ENCODE data around the gene SLC25A29.
A peak's percentile ranks its signal among the peaks of the same experiment; 100 is the strongest.

Gene SLC25A29

GRCh38 chr14:100278702-100279101 is 27.5 kb downstream of the SLC25A29 start:
- no peak for DNase-seq

- no peak for DNase-seq
Observed at GRCh38 chr14:100275214-100275613, 31.0 kb downstream of the SLC25A29 start.

DNA sequence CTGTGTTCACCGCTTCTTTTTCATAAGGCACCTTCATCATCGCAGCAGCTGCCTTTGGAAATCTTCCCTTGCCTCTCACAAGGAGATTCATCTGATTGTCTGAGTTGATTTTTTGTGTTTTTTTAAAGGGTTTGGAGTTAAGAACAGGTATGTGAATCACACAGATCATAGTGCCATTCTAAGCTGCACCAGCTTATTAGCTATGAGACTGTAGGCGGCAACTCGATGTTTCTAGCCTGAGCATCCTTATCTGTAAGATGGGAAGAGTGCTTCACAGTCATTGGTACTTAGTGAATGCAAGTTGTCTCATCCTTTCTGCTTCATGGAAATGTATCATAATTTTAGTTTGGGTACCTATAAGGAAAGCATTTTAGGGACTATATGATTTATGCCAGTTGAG is 32.0 kb downstream of the SLC25A29 start:
- no peak for DNase-seq

- DNase-seq = no peak
Observed at GRCh38 chr14:100271247-100271939, 34.9 kb downstream of the SLC25A29 start.

- no peak for DNase-seq
Observed at GRCh38 chr14:100268591-100269207, 37.5 kb downstream of the SLC25A29 start.

DNA sequence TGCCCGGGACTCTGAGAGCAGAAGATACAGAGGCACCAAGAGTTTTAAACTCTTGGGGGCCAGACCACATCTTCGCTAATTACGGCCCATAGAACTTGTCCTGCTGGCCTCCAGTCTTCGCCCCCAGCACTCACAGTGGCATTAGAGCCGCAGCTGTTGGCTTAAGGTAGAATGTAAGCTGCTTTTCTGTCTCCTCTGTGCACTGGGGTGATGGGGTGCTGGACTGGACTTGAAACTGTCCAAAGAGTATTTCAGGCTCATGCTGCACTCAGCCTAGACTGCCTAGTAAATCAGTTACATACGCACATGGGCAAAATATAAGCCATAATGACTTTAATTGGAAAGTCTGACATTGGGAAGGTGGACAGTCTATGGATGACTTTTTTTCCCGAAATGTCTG is 38.3 kb downstream of the SLC25A29 start:
- DNase-seq = no peak

- DNase-seq = no peak
Observed at GRCh38 chr14:100263141-100263540, 43.1 kb downstream of the SLC25A29 start.

GRCh38 chr14:100262545-100262944 is 43.7 kb downstream of the SLC25A29 start:
- no peak for DNase-seq

DNA sequence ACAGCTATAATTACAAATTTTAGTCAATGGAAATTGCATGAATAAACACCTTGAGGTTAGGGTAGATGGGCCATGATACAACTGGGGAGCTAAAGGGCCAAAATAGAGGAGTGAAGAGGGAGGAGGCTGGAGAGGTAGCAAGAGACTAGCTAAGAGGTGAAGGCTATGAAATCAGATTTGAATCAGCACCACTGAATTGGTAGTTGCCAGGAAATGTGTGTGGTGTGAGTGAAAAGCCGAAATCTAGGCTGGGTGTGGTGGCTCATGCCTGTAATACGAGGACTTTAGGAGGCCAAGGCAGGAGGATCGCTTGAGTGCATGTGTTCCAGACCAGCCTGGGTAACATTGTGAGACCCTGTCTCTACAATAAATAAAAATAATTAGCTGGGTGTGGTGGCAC is 44.6 kb downstream of the SLC25A29 start:
- DNase-seq = no peak

DNA sequence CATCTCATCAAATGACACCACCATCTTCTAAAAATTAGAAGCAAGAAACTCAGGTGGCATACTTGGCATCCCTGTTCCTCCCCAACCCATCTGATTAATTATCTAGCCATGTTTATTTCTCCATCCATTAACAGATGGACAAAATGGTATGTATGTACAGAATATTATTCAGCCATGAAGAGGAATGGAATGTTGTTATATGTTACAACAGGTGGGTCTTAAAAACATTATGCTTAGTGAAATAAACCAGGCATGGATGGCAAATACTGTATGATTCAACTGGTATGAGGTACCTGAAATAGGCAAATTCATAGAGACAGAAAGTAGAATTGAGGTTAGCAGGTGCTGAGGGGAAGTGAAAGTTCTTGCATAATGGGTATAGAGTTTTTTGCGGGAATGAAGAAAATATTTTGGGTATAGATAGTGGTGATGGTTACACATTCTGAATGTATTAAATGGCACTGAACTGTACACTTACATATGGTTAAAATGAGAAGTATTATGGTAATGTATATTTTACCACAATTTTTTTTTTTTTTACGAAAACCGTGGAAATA is 49.8 kb downstream of the SLC25A29 start:
- no peak for DNase-seq

GRCh38 chr14:100252684-100253083 is 53.6 kb downstream of the SLC25A29 start:
- no peak for DNase-seq

- DNase-seq = no peak
Observed at GRCh38 chr14:100250732-100251465, 55.3 kb downstream of the SLC25A29 start.

DNA sequence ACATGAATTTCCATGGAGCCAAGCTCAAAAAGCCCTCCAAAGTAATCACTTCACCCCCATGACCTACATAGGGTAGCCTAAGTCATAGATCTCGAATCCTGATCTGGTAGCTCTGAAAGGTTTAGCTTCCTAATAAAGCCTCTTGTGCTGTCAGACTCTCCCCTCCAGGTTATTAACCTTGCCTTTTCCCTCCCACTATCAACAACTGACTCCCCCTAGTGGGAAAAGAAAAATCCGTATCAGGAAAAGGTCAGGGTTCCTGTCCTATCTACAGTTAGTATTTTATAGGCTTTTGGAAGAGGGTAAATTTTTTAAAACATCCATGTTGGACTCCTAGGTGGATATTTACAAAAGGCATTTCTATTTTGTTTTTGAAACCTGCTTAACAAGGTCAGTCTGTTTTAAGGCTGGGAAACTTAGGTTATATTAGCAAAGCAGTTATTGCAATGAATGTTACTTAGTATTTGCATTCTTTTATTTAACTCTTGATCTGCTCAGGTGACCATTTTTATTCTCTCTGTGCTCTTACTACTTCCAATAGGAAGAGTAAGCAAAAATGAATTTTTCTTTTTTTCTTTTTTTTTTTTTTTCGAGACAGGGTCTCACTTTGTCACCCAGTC is 59.3 kb downstream of the SLC25A29 start:
- DNase-seq = peak; percentile 22

DNA sequence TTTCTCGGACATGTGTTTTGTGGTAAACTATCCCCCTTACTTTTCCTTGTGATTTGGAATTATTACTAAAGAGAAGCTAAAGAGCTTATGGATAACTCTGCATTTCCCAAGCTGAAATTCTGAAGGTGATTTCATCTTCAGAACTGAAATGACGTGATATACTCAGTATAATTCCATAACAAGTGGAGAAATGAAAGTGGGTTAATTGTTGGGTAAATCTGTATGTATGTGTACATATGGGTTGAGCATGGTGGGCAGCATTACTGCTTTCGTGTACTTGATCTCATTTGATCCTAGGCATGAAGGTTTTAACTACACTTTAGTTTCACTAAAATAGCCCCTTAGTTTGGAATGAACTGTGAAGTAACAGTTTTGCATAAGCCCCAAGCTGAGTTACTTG is 63.2 kb downstream of the SLC25A29 start:
- no peak for DNase-seq

GRCh38 chr14:100241279-100241678 is 65.0 kb downstream of the SLC25A29 start:
- DNase-seq = no peak
